HK-2 (cell line): ENCODE data around the gene AGTPBP1.

Experiments used
- DNase-seq: peaks from one replicate; pipeline ENCODE4 v3.0.0-alpha.2; 2018; ENCODE audit not compliant: unreplicated experiment

AGTPBP1 gene

GRCh38 chr9:85543196-85543595 lies 198.6 kb downstream of the AGTPBP1 start:
- DNase-seq: no peak

GRCh38 chr9:85541876-85542275 lies 199.9 kb downstream of the AGTPBP1 start:
- no peak for DNase-seq

GRCh38 chr9:85536514-85536913 lies 205.2 kb downstream of the AGTPBP1 start:
- DNase-seq: no peak

- no peak for DNase-seq
These were observed 205.7 kb downstream of the AGTPBP1 start for GRCh38 chr9:85536076-85536475.

GRCh38 chr9:85534340-85534739 lies 207.4 kb downstream of the AGTPBP1 start:
- no peak for DNase-seq

- DNase-seq: no peak
These were observed 208.2 kb downstream of the AGTPBP1 start for GRCh38 chr9:85533538-85533937.

- no peak for DNase-seq
These were observed 211.0 kb downstream of the AGTPBP1 start for GRCh38 chr9:85530721-85531120.

GRCh38 chr9:85528607-85529006 lies 213.1 kb downstream of the AGTPBP1 start:
- DNase-seq: no peak

- DNase-seq: no peak
These were observed 213.6 kb downstream of the AGTPBP1 start for GRCh38 chr9:85528142-85528541.

GRCh38 chr9:85527331-85528020 lies 214.3 kb downstream of the AGTPBP1 start:
- DNase-seq: no peak

- DNase-seq: no peak
These were observed 217.2 kb downstream of the AGTPBP1 start for GRCh38 chr9:85524531-85524930.

- no peak for DNase-seq
These were observed 218.6 kb downstream of the AGTPBP1 start for GRCh38 chr9:85523202-85523601.

- no peak for DNase-seq
These were observed 219.2 kb downstream of the AGTPBP1 start for GRCh38 chr9:85522459-85523092.

GRCh38 chr9:85521371-85522197 lies 220.2 kb downstream of the AGTPBP1 start:
- DNase-seq: no peak

- no peak for DNase-seq
These were observed 224.6 kb downstream of the AGTPBP1 start for GRCh38 chr9:85516976-85517637.

GRCh38 chr9:85516455-85516854 lies 225.3 kb downstream of the AGTPBP1 start:
- DNase-seq: no peak

- DNase-seq: no peak
These were observed 226.7 kb downstream of the AGTPBP1 start for GRCh38 chr9:85515021-85515420.

- no peak for DNase-seq
These were observed 227.5 kb downstream of the AGTPBP1 start for GRCh38 chr9:85514256-85514655.

- DNase-seq: no peak
These were observed 230.0 kb downstream of the AGTPBP1 start for GRCh38 chr9:85511746-85512145.

- no peak for DNase-seq
These were observed 230.8 kb downstream of the AGTPBP1 start for GRCh38 chr9:85510830-85511504.

- DNase-seq: no peak
These were observed 233.1 kb downstream of the AGTPBP1 start for GRCh38 chr9:85508616-85509015.

GRCh38 chr9:85505612-85506011 lies 236.1 kb downstream of the AGTPBP1 start:
- no peak for DNase-seq
